Stimulated activated CD4-positive, alpha-beta T cell treated with anti-CD3 and anti-CD28 coated beads, TNF-alpha, amount 100 ng/mL, for 4 hours (primary cell): Measurements from ENCODE around the gene APOM.

Source experiments
- DNase-seq, 3 experiments: peaks; one replicate each; pipeline ENCODE4 v3.0.0-alpha.2; 2020; ENCODE audit warnings: low read depth in 3 of 3

Gene APOM

DNA sequence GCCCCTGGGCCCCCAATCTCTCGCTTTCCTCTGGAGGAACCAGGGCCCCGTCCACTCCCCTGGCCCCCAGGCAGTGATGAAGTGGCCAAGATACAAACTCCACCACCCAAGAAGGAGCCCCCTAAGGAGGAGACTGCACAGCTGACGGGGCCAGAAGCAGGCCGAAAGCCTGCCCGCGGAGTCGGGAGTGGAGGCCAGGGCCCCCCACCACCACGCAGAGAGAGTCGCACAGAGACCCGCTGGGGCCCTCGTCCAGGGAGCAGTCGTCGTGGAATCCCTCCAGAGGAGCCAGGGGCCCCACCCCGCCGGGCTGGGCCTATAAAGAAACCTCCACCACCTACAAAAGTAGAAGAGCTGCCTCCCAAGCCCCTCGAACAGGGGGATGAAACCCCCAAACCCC lies 24.5 kb upstream of the APOM start:
- no peak for DNase-seq

DNA sequence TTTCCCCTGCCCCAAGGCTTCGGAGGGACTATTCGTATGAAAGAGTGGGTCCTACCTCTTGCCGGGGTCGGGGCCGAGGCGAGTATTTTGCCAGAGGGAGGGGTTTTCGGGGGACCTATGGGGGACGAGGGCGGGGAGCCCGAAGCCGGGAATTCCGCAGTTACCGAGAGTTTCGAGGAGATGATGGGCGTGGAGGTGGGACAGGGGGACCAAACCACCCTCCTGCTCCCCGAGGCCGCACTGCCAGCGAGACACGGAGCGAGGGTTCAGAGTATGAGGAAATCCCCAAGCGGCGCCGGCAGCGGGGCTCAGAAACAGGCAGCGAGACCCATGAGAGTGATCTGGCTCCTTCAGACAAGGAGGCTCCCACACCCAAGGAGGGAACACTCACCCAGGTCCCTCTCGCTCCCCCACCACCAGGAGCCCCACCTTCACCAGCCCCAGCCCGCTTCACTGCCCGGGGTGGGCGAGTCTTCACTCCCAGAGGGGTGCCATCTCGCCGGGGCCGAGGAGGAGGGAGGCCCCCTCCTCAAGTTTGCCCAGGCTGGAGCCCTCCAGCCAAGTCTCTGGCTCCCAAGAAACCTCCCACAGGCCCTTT lies 23.9 kb upstream of the APOM start:
- DNase-seq = no peak

DNA sequence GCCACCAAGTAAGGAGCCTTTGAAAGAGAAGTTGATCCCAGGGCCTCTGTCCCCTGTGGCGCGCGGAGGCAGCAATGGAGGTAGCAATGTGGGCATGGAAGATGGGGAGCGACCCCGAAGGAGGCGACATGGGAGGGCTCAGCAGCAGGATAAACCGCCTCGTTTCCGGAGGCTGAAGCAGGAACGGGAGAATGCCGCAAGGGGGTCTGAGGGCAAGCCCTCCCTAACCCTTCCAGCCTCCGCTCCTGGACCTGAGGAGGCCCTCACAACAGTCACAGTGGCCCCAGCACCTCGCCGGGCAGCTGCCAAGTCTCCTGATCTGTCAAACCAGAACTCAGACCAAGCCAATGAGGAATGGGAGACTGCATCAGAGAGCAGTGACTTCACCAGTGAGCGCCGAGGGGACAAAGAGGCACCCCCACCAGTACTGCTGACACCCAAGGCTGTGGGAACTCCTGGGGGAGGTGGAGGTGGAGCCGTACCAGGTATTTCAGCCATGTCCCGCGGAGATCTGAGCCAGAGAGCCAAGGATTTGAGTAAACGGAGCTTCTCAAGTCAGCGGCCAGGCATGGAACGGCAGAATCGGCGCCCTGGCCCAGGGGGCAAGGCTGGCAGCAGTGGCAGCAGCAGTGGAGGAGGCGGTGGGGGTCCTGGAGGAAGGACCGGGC lies 23.3 kb upstream of the APOM start:
- no peak for DNase-seq

DNA sequence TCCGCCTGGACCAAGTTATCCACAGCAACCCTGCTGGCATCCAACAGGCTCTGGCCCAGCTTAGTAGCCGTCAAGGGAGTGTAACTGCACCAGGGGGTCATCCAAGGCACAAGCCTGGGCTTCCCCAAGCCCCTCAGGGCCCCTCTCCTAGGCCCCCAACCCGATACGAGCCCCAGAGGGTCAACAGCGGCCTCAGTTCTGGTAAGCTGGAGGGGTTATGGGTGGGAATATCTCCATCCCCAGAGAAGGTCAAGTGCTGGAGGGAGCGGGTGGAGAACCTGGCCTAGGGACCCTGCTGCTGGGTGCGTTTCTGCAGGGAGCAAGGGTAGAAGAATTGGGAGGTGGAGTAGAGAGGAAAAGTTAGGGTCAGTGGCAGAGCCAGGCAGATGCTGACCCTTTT lies 22.2 kb upstream of the APOM start:
- no peak for DNase-seq

DNA sequence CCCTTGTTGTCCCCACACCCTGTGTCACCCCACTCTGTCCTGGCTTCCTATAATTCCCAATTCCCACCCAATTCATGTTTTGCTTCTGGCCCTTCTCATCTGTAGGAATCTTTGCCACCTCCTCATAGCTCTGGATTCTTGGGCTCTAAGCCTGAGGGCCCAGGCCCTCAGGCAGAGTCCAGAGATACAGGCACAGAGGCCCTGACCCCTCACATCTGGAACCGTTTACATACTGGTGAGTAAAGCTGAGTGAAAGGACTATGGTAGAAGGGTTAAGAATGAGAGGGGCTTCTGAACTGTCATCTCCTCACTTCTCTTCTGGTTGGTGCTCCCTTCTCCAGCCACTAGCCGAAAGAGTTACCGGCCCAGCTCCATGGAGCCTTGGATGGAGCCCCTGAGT lies 21.6 kb upstream of the APOM start:
- no peak for DNase-seq

DNA sequence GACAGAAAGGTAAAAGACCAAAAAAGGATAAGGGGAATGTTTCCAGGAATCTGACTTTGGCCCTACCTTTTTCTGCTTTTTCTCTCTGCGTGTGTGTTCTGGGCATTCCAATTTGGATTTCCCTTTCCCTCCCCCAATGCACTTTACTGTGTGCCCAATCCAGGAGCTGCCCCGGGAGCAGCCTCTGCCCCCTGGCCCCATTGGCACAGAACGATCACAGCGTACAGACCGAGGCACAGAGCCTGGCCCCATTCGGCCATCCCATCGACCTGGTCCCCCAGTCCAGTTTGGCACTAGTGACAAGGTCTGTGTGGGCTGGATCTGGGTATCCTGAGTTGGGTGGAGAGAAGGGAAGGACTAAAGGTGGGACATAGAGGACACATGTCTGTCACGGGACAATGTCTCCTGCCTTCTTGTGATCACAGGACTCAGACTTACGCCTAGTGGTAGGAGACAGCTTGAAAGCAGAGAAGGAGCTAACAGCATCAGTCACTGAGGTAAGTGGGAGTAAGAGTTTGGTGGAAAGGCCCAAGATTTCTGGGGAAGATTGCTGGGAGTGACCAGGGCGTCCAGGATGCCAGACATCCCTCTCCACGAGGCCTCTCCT lies 20.6 kb upstream of the APOM start:
- DNase-seq = no peak

DNA sequence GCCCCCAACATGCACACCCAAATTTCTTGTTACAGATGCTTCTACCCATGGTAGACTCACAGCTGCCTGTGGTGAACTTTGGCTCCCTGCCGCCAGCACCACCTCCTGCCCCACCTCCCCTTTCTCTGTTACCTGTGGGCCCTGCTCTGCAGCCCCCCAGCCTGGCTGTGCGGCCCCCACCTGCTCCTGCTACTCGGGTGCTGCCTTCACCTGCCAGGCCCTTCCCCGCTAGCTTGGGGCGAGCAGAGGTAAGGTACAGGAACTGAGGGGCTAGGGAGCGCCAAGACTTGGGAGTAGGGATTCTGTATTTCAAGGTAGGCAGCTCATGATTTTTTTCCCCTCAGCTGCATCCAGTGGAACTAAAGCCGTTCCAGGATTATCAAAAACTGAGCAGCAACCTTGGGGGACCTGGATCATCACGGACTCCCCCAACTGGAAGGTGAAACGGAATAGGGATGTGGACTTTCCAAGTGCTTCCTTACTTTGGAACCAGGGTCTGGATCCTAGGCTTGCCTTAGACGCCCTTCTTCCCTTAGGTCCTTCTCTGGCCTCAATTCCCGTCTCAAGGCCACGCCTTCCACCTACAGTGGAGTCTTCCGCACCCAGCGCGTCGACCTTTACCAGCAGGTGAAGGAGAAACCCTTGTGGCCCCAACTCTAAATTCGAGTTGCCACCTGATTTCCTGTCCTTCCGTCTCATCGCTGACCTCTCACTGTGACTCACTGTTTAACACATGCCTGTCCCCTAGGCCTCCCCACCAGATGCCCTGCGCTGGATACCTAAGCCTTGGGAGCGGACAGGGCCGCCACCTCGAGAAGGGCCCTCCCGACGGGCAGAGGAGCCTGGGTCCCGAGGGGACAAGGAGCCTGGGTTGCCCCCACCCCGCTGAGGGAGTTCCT lies 18.7 kb upstream of the APOM start:
- DNase-seq = no peak

DNA sequence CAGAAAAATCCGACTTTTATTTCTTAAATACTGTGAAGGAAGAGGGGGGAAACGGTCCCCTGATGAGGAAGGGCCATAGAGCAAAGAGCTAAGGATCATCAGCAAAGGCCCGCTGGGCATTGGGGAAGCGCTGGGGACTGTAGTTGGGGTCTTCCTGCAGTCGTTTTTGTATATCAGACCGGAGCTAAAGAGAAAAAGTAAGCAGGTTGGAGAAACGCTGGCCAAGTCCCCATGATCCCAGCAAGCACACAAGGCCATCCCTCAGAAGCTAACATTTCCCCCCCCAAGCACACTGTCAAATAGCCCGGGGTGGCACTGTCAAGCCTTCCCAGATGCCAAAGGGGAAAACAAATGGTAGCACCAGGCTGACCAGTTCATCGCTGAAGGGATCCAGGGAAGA lies 16.7 kb upstream of the APOM start:
- no peak for DNase-seq

DNA sequence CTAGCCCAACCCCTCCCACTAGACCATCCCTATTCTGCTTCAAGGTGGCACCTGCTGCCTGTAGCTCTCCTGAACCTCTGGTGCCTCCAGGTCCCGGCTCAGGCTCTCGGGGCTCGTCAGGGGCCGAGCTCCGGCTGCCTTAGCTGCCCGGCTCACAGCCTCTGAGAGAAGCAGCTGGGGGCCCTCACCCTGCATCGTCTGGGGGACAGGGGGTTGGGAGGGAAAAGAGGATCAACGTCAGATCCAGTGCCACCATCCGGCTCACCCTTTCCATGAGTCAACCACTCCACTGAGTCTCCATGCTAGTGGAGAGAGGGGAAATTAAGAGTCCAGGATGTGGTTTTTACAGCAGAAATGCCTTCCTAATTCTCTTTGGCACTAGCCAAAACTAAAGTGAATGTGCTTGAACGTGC lies 16.2 kb upstream of the APOM start:
- no peak for DNase-seq

DNA sequence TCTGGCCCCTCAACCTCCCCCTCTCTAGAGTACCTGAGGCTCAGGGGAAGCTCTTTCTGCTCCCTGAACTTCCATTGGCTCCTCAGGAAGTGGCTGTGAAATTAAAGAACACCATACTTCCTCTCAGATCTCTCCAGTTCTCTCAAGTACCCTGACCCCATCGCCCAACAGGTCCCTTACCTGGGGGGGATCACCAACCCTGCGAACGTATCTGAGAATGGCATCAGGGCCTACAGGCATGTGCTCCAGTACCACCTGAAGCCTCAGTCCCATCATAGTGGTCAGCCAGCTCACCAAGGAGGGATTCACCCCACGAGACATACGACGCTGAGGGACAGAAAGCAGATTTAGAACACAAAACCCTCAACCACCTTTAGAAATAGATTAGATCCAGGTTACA lies 15.1 kb upstream of the APOM start:
- DNase-seq = no peak

DNA sequence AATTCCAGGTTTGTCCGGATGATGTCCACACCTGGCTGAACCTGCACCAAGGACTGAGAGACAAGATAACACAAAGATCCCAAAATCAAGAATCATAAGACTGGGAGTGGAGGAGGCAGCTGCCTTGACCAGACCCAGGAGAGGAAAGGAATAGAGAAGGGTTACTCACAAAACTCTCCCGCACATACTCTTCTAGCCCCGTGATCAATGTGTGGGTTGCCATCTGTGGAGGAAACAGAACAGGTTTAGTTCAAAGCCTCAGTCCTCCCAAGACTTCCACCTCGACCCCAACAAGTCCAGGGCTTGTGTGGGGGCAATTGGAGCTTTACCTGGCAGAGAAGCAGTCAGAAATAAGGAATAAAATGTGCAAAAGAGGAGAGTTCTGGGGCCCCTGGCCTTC lies 14.3 kb upstream of the APOM start:
- no peak for DNase-seq

DNA sequence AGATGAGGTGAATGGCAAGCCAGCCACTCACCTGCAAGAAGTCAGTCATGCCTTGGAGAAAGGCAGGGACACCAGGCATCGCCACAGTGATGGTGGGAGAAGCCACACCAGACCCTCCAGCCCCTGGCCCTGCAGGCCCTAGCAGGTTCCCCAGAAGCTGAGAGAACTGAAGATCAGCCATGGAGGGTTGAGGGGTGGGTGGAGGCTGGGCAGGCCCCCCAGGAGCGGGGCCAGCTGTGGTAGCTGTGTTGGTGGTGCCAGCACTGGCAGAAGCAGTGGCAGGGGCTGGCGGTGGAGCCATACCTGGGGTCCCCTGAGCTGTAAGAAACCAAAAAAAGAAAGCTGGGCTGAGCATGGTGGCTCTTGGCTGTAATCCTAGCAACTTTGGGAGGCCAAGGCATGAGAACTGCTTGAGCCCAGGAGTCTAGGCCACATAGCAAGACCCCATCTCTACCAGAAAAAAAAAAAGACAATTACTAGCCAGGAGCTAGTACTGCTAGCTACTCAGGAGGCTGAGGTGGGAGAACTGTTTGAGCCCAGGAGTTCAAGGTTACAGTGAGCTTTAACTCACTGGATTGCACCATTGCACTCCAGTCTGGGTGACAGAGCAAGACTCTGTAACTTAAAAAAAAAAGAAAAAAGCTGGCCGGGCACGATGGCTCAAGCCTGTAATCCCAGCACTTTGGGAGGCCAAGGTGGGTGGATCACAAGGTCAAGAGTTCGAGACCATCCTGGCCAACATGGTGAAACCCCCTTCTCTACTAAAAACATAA lies 12.7 kb upstream of the APOM start:
- DNase-seq = no peak

DNA sequence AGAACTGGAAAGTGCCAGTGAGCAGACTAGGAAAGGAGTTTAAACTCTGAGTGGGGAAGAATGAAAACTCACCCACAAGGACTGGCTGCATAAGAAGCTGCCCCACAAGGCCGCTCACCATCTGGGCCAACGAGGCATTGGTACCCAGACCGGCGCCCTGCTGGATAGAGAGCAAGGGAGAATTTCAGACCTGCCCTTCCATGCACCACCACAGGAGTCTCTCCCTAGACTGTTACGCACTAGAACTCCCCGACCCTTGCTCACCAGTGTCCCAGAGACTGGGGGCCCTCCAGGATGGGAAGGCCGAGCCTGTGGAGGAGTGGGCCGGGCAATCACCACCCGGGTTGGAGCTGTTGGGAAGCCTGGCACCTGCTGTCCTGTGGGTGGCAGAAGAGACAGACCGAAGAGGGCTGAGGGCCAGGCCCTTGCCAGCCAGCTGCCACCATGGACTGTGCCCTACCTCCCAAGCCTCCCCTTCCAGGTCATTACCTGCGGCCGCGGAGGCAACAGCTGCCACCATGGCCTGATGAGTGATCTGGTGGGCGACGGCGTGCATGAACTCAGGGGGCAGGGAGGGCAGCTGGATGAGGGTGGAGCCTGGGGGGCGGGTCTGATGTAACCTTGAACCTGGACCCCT lies 11.8 kb upstream of the APOM start:
- DNase-seq = no peak

DNA sequence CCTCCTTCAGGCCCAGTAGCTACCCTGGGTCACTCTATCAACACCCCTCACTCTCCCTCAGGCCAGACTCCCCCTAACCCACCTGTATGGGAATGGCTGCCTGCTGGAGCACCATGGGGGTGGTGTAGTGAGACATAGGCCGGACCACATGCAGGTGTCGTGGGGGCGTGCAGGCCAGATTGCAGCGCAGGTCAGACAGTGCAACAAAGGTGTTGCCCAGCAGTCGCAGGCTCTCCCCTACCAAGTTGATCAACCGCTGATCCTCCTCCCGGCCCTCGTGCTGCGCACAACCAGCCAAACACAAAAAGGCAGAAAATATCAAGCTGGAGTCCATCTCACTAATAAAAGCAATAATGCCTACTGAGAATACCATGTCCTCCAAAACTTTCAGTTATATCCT lies 10.4 kb upstream of the APOM start:
- DNase-seq = no peak

DNA sequence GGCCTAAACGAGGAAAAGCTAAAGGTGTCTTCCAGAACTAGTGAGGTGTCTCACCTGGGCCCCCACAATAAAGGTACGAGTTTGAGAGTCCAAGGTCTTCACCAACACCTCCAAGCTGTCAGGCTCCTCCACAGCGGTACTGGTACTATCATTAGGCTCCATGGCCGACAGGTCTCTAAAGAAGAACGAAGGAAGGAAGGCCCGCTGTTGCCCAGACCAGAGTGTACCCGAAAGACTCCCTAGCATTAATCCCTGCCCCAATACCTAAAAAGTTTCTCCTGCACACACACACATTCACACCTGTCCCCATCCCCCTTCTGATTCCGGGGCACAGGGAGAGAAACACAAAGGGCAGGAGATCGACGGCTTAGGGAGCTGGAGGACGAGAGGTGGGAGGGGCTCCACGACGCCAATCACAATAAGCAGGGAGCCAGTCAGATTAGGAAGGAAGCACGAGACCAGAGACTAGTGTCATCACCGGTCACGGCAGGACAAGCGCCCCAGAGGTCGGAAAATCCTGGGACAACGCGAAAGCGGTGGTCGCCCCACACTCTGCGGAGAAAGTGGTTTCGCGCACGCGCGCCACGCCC lies 4.0 kb upstream of the APOM start:
- DNase-seq = no peak

DNA sequence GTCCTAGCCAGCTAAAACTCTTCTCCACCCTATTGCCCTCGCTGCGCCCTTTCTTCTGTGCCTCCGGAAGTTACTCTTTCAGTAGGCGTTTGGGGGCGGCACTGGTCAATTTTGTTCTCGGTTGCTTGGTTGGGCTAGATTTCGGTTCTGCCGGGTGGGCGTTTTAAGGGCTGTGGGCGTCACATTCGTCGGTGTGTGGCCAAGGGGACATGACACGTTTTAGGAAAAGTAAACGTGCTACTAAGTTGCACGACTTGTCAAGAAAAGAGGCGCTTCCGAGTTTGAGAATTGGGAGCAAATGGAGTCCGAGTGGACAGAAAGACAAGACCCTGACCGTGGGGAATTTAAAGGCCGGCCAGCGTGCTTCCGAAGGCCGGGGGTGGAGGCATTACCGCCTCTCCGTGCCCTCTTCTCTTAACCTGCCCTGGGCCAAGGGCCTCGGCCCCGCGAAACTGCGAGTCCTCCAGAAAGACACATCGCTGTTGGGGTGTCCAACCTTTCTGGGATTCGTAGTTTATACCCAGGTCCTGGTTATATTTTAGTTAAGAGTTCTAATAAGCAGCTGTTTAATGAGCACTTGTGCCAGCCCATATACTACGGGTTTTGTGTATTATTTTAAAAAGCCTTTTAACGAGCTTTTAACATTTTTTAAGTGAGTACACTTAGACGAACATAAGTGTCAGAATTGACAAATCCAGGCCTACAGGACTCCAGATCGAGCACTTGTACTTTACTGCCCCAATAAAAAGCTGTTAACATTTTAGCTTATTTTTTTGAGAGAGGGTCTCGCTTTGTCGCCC lies 2.6 kb upstream of the APOM start:
- DNase-seq = peak in 2 of 3 experiments; percentile 76 to 80

DNA sequence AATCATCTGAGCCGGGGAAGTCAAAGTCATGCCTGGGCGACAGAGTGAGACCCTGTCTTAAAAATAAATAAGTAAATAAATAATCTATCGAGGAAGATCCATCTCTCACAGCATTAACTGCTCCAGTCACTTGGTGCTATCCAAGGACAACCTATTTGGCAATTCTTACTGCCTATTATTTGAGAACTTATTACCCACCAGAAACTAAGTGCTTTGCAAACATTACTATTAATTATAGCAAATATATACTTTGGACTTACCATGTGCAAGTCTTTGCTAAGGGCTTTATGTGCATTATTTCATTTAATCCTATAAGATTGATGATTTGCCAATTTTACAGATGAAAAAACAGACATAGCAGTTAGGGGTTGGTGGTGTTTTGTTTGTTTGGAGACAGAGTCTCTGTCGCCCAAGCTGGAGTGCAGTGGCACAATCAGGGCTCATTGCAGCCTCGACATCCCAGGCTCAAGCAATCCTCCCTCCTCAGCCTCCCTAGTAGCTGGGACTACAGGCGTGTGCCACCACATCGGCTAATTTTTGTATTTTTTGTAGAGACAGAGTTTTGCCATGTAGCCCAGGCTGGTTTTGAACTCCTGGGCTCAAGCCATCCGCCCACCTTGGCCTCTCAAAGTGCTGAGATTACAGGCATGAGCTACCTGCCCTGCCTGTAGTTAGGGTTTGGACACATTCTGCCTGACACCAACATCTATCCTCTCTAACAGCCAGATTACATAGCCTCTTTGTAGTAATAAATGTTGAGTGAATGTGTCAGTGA lies 933 bp upstream of the APOM start:
- no peak for DNase-seq

DNA sequence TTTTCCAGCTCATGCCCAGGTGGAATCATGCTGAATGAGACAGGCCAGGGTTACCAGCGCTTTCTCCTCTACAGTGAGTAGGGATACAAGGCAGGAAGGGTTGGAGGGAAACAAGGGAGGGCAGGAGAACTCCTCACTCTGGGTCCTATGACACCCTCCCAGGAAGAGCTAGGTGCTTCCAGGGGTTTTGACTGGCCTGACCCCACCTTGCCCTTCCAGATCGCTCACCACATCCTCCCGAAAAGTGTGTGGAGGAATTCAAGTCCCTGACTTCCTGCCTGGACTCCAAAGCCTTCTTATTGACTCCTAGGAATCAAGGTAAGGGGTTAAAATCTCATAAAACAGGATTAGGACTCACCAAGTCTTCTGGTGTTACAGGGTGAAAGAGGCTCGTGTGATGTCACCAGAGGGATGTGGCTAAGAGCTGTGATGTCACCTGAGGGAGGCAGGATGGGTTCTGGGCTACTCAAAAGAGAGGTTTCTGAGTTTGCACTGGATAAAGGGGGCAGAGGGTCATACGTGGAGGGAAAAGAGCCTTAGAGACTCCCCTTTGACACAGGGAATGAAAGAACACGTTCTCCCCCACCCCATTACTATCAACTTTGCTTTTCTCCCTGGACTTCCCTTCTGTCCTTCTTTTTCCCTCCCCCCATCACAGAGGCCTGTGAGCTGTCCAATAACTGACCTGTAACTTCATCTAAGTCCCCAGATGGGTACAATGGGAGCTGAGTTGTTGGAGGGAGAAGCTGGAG lies 1.9 kb downstream of the APOM start:
- DNase-seq = no peak
